ENCODE data around the gene TNFAIP8. TPM values are rescaled to one million over a fixed set of nuclear protein-coding genes. Genes with fewer than 3 reads are reported as not detected.

The TNFAIP8 gene
- total RNA-seq, 1 donor from 2014 or later: 29.5 TPM

DNA sequence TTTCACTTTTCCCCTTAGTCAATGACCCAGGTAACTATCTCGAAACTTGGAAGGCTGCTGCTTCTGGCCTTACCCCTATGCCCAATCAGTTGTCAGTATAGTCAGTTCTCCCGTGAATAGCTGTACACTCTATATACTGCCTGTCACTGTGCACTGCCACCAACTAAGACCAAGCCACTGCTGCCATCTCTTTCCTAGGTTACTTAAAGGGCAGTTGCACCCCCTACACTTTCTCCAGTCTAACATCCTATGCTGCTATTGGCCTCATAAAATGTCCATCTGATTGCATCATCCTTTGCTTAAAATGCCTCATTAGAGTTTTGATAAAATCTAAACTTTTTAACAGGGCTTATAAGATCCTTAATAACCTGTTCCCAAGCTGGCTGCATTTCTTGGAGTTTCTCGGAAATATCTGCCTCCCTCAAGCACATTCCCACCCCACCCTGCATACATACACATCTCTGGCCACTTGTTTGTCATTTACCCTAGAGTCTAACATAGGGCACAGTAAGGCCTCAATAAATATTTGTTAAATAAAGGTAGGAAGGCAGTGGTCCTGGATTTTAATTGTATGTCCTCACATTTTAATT is 32.8 kb upstream of the TNFAIP8 start:
- DNase-seq (no peak), ATAC-seq (peak in 1 of 2 donors; percentile 6)
- intact Hi-C loops (cut with DNase I): no loop called here
- TF ChIP-seq CTCF (IDR thresholded peaks at IDR 0.05): no peak
- H3K4me1 ChIP-seq: peaks cover 24% of the 10 kb centered on the region
- no peak overlapping the region for H3K27ac ChIP-seq
- no peaks in the 10 kb centered on the region for H3K36me3 ChIP-seq
- no peak overlapping the region for H3K4me3 ChIP-seq
- H3K27me3 ChIP-seq (ENCODE audit: low read depth): no peaks in the 10 kb centered on the region
- H3K9me3 ChIP-seq: no peaks in the 10 kb centered on the region

DNA sequence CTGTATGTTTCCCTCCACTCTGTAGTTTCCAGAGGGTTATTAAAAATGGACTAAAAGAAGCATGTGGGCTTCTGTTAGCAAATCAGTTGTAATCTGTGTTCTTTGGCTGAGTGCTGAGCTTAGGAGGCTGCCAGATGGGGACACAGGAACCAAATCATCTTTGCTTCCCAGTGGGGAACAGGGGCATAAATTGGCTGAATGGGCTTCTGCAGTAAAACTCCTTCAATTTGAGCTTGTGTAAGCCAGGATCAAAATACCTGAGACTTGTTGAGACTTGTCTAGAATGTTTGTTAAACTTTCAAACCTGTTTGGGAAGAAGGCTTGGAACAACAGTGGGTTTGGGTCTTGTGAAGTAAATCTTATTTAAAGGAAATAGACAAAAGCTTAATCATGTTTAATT is 32.2 kb upstream of the TNFAIP8 start:
- no peaks in the 10 kb centered on the region for H3K27me3 ChIP-seq (ENCODE audit: low read depth)
- no peaks in the 10 kb centered on the region for H3K9me3 ChIP-seq
- DNase-seq (no peak), ATAC-seq (peak; percentile 15 to 27)
- H3K36me3 ChIP-seq: no peaks in the 10 kb centered on the region
- H3K4me3 ChIP-seq: no peak overlapping the region
- no peak for TF ChIP-seq CTCF (IDR thresholded peaks at IDR 0.05)
- intact Hi-C loops (cut with DNase I): no loop called here
- no peak overlapping the region for H3K27ac ChIP-seq
- peaks cover 29% of the 10 kb centered on the region for H3K4me1 ChIP-seq

DNA sequence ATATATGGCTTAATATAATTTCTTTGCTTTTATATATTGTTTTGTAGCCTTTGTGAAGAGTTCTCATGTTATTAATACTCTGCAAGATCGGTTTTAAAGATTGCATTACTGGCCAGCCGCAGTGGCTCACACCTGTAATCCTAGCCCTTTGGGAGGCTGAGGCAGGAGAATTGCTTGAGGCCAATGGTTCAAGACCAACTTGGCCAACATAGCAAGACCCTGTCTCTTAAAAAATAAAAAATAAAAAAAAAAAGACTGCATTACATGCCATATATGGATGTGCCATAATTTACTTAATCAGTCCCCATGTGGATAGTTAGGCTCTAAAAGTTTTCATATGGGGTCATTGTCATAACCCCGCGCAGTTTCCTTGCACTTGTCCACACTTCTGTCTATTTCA is 31.0 kb upstream of the TNFAIP8 start:
- no peaks in the 10 kb centered on the region for H3K9me3 ChIP-seq
- TF ChIP-seq CTCF (IDR thresholded peaks at IDR 0.05): no peak
- H3K36me3 ChIP-seq: no peaks in the 10 kb centered on the region
- H3K27me3 ChIP-seq (ENCODE audit: low read depth): no peaks in the 10 kb centered on the region
- intact Hi-C loops (cut with DNase I): no loop called here
- no peak overlapping the region for H3K4me3 ChIP-seq
- peaks cover 31% of the 10 kb centered on the region for H3K4me1 ChIP-seq
- H3K27ac ChIP-seq: no peak overlapping the region
- no peak for ATAC-seq
- no peak for DNase-seq

DNA sequence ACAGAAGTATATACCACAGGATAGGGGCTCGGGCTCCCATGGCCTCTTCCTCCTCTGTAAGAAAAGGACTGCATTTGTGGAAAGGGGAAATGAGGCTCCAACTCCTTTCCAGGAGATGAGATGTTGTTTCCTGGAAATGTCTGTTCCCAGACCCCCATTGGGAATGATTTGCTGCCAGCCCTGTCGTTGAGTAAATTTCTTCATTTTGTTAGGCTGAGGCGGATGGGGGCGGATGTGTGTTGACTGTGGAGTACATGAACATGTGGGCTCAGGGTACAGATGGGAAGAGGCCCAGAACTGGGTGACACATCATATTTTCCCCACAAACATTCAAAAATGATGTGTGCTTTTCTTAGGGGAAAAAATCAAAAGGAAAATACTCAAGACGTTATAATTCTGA is 28.8 kb upstream of the TNFAIP8 start:
- DNase-seq: no peak
- no peaks in the 10 kb centered on the region for H3K9me3 ChIP-seq
- H3K4me3 ChIP-seq: no peak overlapping the region
- no peaks in the 10 kb centered on the region for H3K27me3 ChIP-seq (ENCODE audit: low read depth)
- no peaks in the 10 kb centered on the region for H3K36me3 ChIP-seq
- H3K4me1 ChIP-seq: peaks cover 31% of the 10 kb centered on the region
- no peak overlapping the region for H3K27ac ChIP-seq
- intact Hi-C loops (cut with DNase I): no loop called here
- no peak for TF ChIP-seq CTCF (IDR thresholded peaks at IDR 0.05)
- no peak for ATAC-seq

- H3K27me3 ChIP-seq (ENCODE audit: low read depth): no peaks in the 10 kb centered on the region
- DNase-seq (no peak), ATAC-seq (peak in 1 of 2 donors; percentile 35)
- peaks cover 33% of the 10 kb centered on the region for H3K4me1 ChIP-seq
- no peaks in the 10 kb centered on the region for H3K36me3 ChIP-seq
- no peak overlapping the region for H3K27ac ChIP-seq
- TF ChIP-seq CTCF (IDR thresholded peaks at IDR 0.05): no peak
- no peaks in the 10 kb centered on the region for H3K9me3 ChIP-seq
- H3K4me3 ChIP-seq: no peak overlapping the region
- intact Hi-C loops (cut with DNase I): no loop called here
Measured at GRCh38 chr5:119328753-119329602, 26.8 kb upstream of the TNFAIP8 start.
